Activated CD4-positive, alpha-beta T cell treated with anti-CD3 and anti-CD28 coated beads, Interleukin-2, amount 50 U/mL, for 16 hours (primary cell): Measurements from ENCODE around the gene KRTAP5-1.
"Not testable (repeated sequence)": the region's sequence is repeated elsewhere in the genome, so short reads cannot be mapped to it uniquely, and the experiment has no call there.

Experiments used
- DNase-seq: peaks from one replicate; pipeline ENCODE4 v3.0.0-alpha.2; 2020

Gene KRTAP5-1

GRCh38 chr11:1584661-1585370 is at the start of gene KRTAP5-1:
Gene KRTAP5-1 (minus strand): TSS chr11:1585283. CDS start chr11:1585249, 34 bp downstream.
- DNase-seq = not testable (repeated sequence)

GRCh38 chr11:1633864-1634263 is 48.8 kb upstream of the KRTAP5-1 start:
- DNase-seq = no peak

DNA sequence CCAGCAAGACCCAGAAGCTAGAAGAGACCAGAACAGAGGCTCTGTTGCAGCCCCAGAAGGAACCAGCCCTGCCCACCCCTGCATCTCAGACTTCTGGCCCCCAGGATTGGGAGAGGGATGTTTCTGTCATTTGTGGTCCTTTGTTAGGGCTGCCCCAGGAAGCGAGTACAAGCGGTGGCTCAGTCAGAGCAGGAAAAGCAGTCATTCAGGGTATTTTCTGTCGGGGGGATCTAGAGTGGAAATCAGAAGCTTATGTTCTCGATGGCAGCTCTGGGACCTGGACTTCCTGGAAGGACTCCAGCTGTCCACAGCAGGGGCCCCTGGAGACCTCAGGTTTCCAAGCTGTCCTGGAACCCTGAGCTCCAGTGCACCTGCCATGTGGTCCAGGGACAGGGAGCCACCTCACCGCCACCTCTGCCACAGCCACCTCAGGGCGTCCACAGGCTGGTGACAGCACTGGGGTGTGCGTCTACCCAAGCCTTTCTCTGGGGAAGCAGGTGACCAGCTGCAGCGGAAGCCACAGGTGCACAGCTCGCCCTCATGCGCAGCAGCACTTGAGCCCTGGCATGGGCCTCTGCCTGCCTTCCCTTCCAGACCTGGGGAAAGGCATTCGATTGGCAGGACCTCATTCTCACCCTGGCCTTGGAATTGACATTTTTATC is 47.1 kb upstream of the KRTAP5-1 start:
- no peak for DNase-seq

DNA sequence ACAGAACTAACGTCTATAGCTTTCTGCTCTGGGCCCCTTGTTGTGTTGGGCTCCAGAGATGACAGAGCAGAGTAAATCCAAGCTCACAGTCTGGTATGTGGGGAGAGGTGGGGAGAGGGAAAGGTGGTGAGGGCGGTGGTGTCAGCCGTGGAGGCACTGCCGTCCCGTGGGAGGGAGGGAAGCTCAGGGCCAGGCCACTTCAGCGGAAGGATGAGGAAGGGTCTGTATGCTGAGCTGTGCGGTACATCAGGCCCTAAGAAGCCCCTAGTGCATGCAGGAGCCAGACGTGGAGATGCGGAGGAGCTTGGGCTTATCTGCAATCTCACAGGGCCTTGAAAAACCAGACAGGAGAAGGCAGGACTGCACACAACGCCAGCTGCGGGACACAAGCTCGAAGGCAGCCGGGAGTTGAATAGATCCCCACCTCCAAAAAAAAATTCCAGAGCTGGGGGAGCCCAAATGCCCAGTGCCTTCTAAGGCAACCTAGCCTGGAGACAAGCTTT is 46.0 kb upstream of the KRTAP5-1 start:
- no peak for DNase-seq

DNA sequence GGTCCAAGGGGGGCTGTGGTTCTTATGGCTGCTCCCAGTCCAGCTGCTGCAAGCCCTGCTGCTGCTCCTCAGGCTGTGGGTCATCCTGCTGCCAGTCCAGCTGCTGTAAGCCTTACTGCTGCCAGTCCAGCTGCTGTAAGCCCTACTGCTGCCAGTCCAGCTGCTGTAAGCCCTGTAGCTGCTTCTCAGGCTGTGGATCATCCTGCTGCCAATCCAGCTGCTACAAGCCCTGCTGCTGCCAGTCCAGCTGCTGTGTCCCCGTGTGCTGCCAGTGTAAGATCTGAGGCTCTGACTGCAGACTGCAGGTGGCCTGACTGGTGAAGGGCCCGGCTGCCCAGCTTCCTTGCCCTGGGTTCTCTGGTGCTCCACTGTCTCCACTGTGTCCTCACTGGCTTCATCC is 45.2 kb upstream of the KRTAP5-1 start:
- DNase-seq = no peak

DNA sequence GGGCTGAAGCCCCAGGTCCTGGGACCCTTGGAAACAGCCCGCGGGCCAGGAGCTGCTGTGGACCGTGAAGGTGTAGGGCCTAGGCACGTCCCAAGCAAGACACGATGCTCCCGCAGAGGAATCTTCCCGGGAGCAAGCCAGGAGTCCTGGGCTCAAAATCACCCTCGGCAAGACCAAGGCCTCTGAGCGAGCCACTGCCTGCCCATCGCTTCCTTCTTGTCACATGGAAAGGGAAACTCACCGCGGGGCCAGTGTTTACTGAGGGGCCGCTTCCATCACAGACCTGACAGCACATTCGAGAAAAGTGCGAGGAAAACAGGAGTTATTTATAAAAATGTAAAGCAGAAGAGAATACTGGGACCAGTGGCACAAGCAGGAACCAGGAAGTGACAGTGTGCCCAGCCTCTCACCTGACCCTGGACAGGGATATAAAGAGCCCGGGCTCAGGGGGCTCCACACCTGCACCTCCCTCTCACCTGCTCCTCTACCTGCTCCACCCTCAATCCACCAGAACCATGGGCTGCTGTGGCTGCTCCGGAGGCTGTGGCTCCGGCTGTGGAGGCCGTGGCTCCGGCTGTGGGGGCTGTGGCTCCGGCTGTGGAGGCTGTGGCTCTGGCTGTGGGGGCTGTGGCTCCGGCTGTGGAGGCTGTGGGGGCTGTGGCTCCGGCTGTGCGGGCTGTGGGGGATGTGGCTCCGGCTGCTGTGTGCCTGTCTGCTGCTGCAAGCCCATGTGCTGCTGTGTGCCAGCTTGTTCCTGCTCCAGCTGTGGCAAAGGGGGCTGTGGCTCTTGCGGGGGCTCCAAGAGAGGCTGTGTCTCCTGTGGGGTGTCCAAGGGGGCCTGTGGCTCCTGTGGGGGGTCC is 44.5 kb upstream of the KRTAP5-1 start, which contains the start of gene KRTAP5-5:
TSS of gene KRTAP5-5 (plus strand) at position 450 of the 860 bp plus-strand sequence. CDS start at position 516, 66 bp downstream.
- no peak for DNase-seq

- peak; percentile 58 for DNase-seq
Observed at GRCh38 chr11:1628506-1629325, 43.6 kb upstream of the KRTAP5-1 start.

GRCh38 chr11:1625541-1625940 is 40.5 kb upstream of the KRTAP5-1 start:
- no peak for DNase-seq

DNA sequence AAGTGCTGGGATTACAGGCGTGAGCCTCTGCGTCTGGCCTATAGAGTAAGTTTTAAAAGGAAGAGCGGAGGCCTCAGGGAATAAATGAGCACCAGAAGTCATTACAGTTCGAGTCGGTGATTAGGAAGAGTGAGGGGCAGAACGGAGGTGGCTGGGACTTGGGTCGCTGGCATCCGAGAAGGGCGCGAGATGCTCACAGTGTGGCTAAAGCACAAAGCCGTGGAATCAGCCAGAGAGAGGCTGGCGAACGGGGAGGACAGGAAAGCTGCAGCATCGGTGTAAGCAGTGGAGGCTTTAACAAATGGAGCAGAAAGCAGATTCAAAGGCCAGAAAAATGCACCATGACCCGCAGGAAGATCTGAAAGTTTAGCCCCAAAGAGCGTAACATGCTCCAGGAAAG is 39.5 kb upstream of the KRTAP5-1 start:
- no peak for DNase-seq

- DNase-seq = no peak
Observed at GRCh38 chr11:1623716-1624115, 38.6 kb upstream of the KRTAP5-1 start.

- DNase-seq = no peak
Observed at GRCh38 chr11:1622086-1622485, 37.0 kb upstream of the KRTAP5-1 start, which contains the start of gene KRTAP5-4. Gene KRTAP5-4 (minus strand): TSS chr11:1622138. CDS start chr11:1622093, 45 bp downstream.

DNA sequence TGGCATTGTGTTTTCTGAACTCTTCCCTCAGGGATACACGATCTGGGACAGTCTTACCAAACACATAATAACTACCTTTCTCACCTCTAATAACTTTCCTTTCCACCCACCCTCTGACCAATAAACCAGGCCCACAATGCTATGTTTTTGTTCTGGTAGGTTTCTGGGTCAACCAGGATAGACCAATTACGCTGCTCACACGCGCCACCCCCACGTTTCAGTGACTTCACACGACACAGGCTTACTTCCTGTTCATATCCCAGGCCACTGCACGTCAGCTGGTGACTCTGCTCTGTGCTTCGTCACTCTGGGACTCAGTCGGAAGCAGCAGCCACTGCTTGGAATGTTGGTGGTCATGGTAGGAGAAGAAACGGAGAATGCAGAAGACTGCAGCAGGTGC is 34.4 kb upstream of the KRTAP5-1 start:
- DNase-seq = no peak

GRCh38 chr11:1618231-1618630 is 33.1 kb upstream of the KRTAP5-1 start:
- no peak for DNase-seq

- DNase-seq = no peak
Observed at GRCh38 chr11:1608363-1608762, 23.3 kb upstream of the KRTAP5-1 start, which contains the start of gene KRTAP5-3. Gene KRTAP5-3 (minus strand): TSS chr11:1608463. CDS start chr11:1608385, 78 bp downstream.

GRCh38 chr11:1607901-1608300 is 22.8 kb upstream of the KRTAP5-1 start:
- DNase-seq = not testable (repeated sequence)

GRCh38 chr11:1607156-1607845 is 22.2 kb upstream of the KRTAP5-1 start:
- DNase-seq = not testable (repeated sequence)

- DNase-seq = peak; percentile 50
Observed at GRCh38 chr11:1605923-1606322, 20.8 kb upstream of the KRTAP5-1 start.

DNA sequence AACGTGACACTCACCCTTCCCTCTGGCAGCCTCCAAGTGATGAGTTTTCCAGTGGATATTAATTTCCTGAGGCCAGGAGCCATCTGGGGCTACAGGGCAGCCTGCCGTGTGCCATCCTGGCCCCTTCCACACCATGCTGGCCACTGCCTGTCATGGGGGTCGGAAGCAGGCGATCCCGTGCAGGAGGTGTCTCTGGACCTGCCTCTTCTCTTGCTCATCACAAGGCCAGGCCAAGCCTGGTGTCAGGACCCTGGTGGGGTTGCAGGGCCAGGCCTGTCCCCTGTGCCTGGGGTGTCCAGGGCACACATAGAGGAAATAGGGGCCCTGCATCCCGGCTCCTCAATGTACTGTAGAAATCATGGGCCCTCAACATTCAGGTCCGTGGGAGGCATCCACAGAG is 19.6 kb upstream of the KRTAP5-1 start:
- DNase-seq = no peak

GRCh38 chr11:1604181-1604580 is 19.1 kb upstream of the KRTAP5-1 start:
- DNase-seq = no peak

DNA sequence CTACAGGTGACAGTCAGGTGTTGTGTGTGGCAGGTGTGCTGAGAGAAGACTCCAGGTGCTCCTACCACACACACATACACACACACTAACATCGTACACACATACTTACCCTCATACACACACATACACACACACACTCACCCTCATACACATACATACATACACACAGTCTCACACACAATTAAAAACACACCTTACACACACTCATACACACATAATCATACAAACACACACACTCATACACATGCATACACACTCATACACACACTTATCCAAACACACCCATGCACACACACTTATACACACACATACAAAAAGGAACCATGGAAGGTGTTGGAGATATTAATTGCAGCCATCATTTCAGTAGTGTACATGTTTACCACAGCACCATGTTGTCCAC is 18.5 kb upstream of the KRTAP5-1 start:
- no peak for DNase-seq

DNA sequence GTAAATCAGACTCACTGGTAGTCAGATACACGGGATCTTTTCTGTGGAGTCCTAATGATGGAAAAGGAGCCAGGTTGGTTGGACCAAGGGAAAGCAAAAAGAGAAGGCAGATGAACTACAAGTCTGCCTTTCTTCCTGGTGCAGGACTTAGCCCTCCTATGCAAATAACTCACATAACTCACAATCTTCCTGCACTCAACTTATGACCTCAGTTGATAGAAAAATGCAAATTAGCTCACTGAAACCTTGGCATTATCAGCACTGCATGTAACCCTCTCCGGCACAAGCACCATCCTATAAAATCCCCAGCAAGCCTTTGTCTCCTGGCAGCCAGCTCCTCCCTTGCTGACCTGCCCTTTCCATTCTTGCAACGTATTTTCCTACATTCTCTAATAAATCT is 16.6 kb upstream of the KRTAP5-1 start:
- not testable (repeated sequence) for DNase-seq
